ENCODE results near the gene APRT.

APRT gene

GRCh38 chr16:88807626-88808453 lies 3.9 kb downstream of the APRT start:
- DNase-seq (ENCODE audit: low read depth in 2 of 2) = no peak

GRCh38 chr16:88807142-88807625 lies 4.5 kb downstream of the APRT start:
- no peak for DNase-seq (ENCODE audit: low read depth in 2 of 2)

GRCh38 chr16:88806491-88807111 lies 5.1 kb downstream of the APRT start:
- DNase-seq (ENCODE audit: low read depth in 2 of 2) = no peak

- no peak for DNase-seq (ENCODE audit: low read depth in 2 of 2)
These were observed 5.8 kb downstream of the APRT start for GRCh38 chr16:88805887-88806393.

- no peak for DNase-seq (ENCODE audit: low read depth in 2 of 2)
These were observed 6.4 kb downstream of the APRT start for GRCh38 chr16:88805340-88805715.

GRCh38 chr16:88804552-88805339 lies 7.0 kb downstream of the APRT start:
- DNase-seq (ENCODE audit: low read depth in 2 of 2) = no peak

- no peak for DNase-seq (ENCODE audit: low read depth in 2 of 2)
These were observed 7.6 kb downstream of the APRT start for GRCh38 chr16:88804173-88804551.

- peak in 1 of 2 experiments; percentile 61 for DNase-seq (ENCODE audit: low read depth in 2 of 2)
These were observed 8.3 kb downstream of the APRT start, which contains the start of gene CDT1 for GRCh38 chr16:88803264-88803987. Gene CDT1, plus strand, starts transcription at chr16:88803789. Its CDS starts 43 bp downstream, at chr16:88803832.

GRCh38 chr16:88800277-88800592 lies 11.5 kb downstream of the APRT start:
- no peak for DNase-seq (ENCODE audit: low read depth in 2 of 2)

GRCh38 chr16:88799569-88800276 lies 12.0 kb downstream of the APRT start:
- no peak for DNase-seq (ENCODE audit: low read depth in 2 of 2)

GRCh38 chr16:88798772-88799455 lies 12.8 kb downstream of the APRT start:
- no peak for DNase-seq (ENCODE audit: low read depth in 2 of 2)

GRCh38 chr16:88798073-88798472 lies 13.7 kb downstream of the APRT start:
- DNase-seq (ENCODE audit: low read depth in 2 of 2) = no peak

- DNase-seq (ENCODE audit: low read depth in 2 of 2) = no peak
These were observed 15.4 kb downstream of the APRT start for GRCh38 chr16:88796278-88796677.

GRCh38 chr16:88793251-88793954 lies 18.3 kb downstream of the APRT start:
- no peak for DNase-seq (ENCODE audit: low read depth in 2 of 2)

GRCh38 chr16:88792668-88793250 lies 19.0 kb downstream of the APRT start:
- no peak for DNase-seq (ENCODE audit: low read depth in 2 of 2)

- DNase-seq (ENCODE audit: low read depth in 2 of 2) = no peak
These were observed 19.6 kb downstream of the APRT start for GRCh38 chr16:88792078-88792550.

- DNase-seq (ENCODE audit: low read depth in 2 of 2) = no peak
These were observed 21.2 kb downstream of the APRT start for GRCh38 chr16:88790312-88791211.

GRCh38 chr16:88789594-88789993 lies 22.1 kb downstream of the APRT start:
- DNase-seq (ENCODE audit: low read depth in 2 of 2) = no peak

All from fibroblast of skin of left quadriceps (primary cell).